GM04503 (cell line): Measurements from ENCODE around the gene CCDC12.

Experiments used
- DNase-seq: peaks from one replicate; pipeline ENCODE4 v3.0.0-alpha.2; 2012; ENCODE audit warnings: low read depth

Gene CCDC12

DNA sequence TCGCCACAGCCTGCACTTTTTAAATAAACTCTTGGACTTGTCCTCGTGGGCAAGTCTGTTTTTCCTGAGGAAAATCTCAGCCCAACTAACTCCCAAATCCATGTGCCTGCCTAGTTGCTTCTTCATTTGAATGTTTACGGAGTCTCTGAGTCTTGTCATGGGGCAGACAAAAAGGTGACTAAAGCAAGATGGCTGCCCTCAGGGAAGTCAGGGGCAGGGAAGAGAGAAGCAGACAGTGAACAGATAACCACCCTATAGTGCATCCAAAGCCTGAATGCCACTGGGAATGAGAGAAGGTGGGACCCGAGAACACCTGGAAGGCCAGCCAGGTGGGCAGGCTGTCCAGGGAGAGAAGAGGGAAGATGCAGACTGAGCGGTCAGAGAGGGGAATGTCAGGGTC lies 21.4 kb downstream of the CCDC12 start:
- DNase-seq: no peak

DNA sequence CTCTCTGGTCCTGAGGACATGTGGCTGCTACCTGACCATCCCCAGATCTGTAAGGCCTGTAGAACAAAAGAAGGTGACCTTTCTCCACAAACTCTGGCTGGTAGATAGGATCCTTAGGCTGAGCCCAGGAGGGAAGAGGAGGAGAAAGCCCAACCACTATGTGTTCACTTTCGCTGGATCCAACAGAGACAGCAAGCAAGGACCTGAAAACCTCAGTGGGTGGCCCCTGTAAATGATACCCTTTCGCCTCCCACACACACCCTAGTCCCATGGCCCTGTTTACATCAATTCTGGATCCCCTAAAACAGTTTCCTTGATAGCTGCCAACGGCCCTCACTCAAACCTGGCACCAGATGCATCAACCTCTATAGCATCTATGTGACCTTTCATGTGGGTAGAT lies 22.4 kb downstream of the CCDC12 start:
- no peak for DNase-seq

DNA sequence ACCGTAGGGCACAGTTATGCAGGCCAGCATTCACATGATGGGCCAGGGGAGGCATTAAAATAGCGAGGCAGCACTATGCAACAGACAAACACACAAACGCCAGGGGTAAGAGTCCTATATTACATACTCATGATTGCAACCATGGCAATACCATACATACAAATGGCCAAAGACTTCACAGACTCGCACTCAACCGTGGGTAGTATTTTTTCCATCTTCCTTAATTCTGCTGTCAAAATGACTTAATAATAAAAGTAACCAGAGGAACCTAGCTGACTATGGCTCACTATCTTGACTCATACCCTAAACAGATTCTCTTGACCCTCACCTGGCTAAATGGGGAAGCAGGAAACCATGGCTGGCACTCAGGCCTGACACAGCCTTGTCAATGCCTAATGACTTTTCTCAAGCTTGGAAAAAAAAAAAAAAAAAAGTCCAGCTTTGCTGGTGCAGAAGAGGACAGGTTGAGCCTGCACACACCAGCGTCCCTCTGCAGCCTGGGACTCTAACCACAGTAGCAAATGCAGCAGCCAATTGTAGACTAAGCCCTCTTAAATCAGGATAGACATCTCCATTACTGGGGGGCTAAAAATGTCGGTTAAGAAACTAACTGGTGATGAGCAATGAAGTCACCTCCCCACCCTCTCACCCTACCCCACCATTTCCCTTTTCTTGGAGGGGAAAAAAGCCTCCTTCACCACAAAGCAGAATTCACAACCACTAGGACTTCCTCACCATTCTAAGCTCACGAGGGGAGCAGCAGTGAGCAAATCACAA lies 23.1 kb downstream of the CCDC12 start:
- DNase-seq: no peak

DNA sequence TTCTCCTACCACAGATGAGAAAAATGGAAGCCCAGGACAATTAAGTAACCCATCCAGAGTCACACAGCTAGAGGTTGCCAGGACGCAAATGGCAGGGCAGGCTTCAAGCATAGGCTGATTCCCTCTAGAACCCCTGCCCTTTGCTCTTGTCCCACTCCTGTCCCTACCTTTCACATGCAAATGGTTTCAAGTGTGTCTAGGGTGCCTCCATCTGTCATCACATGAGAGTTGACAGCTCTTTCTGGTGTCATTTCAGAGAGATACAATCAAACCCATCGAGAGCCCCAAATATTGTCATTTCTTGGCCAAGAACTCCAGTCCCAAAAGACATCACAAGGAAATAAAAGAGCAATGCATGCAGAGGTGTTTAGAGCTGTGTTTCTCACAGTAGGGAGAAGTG lies 23.7 kb downstream of the CCDC12 start:
- DNase-seq: no peak

DNA sequence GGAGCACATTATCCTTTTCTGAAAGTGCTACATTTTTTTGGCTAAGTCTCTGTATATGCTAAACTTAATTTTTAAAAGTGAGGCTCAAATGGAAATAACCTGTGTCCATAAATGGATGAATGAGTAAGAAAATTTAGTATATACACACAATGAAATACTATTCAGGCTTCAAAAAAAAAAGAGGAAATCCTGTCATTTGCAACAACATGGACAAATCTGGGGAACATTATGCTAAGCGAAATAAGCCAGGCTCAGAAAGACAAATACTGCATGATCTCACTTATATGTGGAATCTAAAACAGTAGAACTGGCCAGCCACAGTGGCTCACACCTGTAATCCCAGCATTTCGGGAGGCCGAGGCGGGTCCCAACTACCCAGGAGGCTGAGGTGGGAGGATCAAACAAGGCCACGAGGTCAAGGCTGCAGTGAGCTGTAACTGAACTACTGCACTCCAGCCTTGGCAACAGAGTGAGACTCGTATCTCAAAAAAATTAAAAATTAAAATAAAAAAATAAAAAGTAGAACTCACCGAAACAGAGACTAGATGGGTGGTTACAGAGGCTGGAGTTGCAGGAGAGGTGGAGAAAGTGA lies 25.8 kb downstream of the CCDC12 start:
- no peak for DNase-seq

DNA sequence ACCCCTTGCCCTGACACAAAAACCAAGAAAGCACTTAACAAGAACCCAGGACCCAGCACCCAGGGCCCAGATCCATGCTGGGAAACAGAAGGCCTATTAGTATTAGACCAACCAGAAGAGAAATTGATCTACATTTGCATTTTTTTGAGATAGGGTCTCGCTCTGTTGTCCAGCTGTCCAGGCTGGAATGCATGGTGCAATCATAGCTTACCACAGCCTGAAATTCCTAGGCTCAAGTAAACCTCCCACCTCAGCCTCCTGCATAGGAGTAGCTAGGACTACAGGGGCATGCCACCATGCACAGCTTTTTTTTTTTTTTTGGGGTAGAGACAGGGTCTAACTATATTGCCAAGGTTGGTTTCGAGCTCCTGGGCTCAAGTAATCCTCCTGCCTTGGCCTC lies 26.4 kb downstream of the CCDC12 start:
- DNase-seq: no peak

DNA sequence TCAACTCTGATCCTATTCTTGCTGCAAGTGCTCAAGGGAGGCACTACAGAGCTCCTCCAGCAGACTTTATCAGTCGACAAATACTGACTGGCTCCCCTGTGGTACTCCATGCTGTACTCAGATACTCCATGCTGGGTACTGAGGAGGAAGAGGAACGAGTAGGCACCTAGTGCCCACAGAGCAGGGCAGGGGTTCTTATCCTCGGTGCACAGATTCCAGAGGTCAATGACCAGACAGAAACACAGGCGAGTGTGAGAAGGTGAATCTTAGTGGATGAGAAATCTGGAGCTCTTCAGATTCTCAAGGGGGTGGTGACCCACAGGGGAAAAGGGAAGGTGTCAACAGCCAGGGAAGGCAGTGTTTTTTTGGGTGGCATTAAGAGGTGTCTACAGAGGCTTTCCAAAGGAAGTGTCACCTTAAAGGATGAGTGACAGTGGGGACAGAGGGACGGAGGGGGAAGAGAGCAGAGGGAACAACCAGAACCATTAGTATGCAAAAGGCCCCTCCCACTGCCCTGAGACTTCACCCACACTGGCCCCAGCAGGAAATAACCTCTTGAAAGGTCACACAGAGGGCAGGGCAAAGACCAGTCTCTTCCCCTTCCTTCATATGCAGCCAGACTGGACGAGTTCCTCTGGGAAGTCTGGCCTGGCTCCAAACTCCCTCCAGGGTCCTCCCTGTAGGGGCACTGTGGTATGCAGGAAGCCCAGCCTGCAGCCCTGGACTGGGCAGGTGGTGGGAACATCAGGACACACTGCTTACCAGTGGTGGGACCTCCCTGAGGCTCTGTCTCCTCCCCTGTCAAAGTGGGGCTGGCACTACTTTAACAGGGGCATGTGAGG lies 27.5 kb downstream of the CCDC12 start:
- DNase-seq: no peak

DNA sequence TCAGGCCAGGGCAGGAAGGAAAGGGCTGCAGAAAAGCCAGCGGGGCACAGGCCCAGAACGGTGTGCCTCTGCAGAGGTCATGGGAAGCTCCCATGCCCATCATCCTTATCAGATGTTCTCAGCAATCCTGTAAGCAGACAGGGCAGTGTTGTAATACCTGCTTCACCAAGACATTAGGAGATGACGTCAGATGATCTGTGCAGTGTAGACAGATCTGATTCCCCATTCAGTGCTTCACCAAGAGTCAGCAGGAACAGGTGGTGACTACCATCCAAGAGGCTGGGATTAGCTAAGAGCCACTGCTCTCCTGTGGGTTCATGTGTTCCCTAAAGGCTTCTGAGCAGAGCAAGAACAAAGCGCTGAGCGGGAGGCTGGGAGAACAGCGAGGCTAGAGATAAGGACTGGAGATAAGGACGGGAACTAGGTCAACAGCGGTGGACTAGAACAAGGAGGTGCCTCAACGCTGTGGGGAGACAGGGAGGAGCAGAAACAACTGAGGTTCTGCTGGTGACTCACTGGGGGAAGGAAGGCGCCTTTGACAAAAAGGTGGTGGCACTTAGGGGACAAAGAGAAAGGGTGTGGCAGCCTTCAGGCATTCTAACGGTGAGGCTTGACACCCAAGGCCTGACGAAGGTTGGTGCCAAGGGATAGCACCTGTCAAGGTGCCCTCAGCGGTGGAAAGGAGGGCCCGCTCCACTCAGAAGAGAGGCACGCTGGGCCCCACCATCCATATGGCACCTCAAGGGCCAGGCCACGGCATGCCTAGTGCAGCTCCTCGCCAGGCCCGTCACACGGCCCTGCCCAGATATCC lies 28.4 kb downstream of the CCDC12 start:
- DNase-seq: no peak

DNA sequence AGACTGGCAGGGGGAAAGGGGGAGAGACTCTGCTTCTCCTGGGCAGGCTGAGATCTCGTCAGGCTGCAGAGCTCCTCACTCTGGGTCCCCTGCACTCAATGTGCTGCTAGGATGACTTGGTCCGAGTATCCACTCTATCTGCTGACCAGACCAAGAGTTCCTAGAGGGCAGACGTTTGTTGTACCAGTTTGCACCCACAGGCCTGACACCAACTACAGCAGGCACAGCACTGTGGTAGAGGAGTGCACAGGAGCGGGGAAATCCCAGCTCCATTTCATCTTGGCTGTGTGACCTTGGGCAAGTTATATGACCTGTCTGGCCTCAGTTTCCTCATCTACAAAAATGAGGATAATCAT lies 29.0 kb downstream of the CCDC12 start:
- no peak for DNase-seq

DNA sequence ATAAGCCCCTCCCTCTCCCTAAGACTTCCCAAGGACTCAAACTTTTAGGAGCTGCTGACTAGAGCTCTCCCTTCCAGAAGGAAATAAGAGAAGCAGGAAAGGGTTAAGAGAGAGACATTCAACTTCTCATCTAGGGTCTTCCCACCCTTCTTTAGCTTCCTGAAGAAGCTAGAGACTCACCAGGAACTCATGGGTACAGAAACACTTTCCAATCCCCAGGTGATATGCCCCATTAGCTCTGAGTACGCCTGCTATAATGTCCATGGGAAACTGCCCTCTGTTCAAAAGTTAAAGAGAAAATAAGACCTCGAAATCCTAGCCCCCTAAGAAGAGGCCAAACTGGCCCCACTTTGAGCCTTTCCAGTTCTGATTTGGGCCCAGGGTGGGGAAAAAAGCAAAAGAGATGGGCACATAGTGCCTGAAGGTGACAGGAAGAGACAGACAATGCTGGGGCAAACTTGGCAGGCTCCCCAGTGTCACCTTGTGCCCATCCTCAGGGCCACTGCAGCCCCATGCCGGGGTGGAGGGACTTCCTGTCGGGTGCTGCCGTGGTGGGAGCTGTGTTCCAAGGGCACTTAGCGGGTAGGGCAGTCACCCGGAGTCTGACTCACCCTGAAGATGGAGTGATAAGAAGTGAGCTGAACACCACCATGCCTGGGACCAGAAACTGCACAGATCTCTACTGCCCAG lies 29.5 kb downstream of the CCDC12 start:
- no peak for DNase-seq

DNA sequence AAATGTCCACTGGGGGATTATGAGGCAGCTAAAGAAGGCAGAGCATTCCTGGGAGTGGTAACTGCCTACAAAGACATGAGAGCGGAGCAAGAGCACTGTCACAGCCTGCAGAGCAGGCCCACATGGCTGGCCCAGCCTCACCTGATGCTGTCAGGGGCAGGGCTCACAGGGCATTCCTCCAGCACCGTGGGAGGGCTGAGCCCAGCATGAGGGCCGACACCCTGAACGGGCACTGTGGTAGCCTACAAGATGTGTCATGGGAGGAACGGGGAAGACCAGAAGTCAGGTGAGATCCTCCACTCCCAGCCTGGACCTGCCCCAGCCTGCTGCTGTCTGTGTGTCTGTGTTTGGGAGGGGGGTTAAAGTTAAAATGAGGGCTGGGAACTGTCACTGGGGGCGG lies 30.1 kb downstream of the CCDC12 start:
- DNase-seq: no peak

DNA sequence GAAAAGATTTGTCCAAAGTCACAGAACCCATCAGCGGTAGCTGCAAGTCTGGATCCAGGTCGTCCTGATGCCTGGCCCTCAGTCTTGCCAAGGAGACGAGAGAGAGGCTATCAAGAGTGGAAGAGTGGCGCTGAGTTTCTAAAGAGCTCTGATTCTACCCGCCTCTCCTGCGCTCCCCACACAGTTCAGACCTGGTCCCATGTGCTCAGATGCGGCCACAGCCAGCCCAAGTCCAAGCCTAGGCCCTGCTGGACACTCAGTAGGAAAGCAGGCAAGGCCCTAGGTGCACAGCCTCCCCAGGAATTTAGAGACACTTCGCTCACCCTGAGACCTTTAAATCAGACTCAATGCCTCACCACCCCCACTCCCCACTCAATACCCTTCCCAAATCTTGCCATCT lies 32.4 kb downstream of the CCDC12 start:
- DNase-seq: no peak

DNA sequence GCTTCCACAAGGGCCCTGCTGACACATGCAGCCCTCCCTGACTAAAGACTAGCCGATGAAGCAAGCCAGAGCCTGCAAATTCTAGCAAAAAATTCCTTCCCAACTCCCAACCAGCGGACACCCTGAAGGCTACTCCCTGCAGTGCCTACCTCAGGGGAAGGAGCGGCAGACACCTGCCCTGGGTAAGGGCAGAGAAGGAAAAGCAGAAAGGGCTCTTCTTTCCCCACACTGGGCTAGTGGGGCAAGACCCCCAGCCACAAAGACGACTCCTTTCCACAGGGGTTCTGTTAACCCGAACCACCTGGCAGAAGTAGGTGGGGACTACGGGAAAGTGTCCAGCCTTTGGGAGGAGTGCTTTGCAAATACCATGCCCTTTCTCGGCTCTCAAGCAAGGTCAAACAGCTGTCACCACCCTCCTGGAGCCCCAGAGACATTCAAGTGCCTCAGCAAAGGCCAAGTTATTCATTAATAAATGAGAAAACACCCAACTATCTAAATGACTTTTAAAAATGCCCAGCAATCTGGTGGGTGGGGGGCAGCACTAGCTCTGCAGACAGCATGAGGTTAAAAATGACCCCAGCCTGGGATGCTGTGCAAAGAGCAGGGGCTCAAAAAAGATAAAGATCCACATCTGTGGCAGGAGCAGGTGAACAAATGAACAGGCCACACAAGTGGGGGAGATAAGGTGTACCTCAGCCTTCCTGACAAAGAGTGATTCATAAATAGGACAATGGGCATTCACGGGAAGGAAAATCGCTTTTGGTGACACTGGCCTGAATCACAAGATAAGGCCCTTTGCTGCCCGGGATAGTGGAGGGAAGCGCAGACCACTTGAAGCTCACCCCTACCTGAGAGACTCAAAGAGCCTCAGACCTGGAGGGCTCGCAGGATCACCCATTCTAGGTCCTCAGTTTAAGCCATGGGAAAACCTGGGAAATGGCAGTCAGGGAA lies 33.0 kb downstream of the CCDC12 start:
- no peak for DNase-seq

DNA sequence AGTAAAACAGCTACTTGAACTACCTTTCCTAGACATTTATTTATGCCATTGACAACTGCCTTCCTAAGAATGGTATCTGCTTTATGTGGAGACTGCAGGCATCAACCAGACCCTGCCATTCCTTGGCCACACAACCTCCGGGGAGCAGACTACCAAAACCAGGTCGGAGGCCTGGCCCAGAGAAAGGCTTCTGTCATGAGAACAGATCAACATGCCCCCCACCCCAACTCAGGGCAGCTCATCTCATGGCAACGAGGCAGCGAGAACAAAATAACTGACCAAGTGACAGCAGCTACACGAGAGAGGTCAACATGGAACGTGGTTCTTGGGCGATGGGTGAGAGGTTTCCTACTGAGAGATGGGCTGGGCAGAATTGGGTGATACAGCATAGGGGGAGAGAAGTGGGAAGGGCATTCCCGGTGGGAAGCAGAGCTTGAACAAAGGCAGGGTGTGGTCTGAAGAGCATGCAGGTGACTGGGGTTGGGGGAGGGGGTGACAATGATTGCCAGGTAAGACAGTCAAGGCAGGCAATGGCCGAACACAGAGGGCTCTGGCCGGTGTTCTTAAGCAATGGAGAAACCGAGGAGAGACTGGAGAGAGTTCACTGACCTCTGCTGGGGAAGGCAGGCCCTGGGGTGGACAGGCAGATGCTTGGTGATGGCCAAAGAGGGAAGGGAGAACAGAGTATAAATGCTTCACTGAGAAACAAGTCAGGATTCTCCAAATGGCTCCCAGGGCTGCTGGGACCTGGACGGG lies 33.9 kb downstream of the CCDC12 start:
- no peak for DNase-seq

DNA sequence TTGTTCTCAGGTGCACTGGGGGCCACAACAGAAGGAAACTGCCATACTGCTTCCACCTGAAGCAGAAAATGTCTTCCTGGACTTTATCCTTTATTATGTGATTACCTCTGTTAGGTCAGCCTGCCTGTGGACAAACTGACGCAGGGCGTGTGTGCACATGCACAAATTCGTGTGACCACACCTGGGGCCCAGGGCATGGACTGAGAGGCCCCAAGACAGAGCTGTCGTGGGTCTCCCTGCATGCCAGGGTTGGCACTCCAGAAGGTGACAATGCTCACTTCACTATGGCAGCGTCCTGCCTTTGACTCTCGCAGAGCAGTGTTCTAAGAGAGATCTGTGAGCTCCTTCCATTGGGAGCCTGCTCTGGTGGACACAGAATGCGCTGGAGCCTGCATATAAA lies 34.5 kb downstream of the CCDC12 start:
- no peak for DNase-seq

DNA sequence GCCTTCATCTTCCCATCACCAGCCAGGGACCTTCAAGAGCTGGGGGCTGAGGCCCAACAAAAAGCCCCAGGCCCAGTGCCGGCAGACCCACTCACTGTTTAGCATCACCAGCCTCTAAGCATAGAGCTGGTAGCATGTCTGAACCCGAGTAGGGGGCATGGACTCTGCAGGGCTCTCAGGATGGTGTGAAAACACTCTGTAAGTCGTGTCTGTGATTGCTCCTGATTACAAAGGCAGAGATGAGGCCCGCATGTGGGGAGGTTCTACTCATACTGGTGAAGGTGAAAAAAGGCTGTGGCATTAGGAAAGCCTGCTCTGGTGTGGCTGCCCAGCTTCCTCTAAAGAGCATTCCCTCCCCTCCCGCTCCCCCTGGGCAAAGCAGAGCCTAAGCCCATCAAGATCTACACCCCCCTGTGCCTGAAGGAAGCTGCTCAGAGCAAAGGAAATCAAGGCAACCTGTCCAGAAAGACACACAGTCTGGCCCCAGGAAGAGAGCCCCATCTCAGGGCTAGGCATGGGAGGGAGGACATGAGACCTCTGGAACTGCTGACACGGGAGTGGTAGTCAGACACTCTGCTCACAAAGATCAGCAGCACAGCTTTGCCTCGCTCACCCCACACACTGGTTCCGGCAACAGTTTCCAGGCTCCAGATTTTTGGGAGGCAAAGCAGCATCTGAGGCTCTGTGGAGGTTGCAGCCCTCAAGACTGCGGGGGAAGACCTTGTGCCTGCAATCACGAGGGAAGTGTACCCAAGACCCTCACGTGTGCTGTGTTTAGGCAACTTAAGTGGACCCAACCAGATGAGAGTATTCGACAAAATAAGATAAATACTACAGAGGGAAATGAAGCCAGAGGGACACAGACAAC lies 36.7 kb downstream of the CCDC12 start:
- DNase-seq: no peak

DNA sequence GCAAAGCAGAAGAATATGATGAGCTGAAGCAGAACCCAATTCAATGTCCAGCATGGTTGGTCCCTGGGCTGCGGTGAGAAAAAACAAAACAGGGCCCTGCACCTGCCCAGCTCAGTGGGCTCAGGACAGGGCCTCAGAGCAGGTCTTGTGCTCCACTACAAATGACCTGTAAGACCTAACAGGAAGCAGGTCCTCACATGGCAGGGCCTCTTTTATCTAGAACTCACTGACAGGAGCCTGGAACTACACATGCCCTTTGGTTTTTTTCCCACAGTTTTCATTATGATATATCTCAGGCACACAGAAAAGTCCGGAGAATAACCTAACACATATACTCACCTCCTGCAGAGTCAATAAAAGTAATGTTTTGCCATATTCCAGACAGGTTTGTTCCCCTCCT lies 38.4 kb downstream of the CCDC12 start:
- no peak for DNase-seq

DNA sequence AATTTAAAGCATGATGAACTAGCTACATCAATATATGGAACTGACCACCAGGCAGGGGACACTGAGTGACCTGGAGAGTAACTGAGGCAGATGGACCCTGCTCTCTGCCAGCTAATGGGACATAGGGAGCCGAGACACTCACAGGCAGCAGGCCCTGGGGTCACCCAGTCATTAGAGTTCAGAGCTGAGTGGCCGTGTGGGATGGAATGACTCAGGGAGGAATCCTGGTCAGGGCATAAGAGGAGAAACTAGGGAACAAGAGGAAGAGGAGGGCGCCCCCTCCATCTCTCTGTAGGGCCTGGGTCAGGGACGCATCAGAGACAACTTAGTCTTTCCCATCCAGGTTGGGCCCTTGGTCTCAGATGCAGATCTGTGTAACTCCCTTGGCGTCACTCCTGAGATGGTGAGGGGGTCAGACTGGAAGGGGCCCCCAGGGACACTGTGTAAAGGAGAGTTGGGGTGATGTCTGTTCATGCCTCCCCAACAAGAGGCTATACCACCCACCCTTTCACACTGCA lies 39.8 kb downstream of the CCDC12 start:
- DNase-seq: no peak
